GM23338 (cell line): Measurements from ENCODE around the gene CD74. TPM values are rescaled to one million over a fixed set of nuclear protein-coding genes. Genes with fewer than 3 reads are reported as not detected.

Experiments
- ATAC-seq: fragments of 200-7000 bp; cut with Tn5 transposase; 3 replicates; pipeline ENCODE4 v1.9.1; 2020
- DNase-seq: peaks from one replicate; pipeline ENCODE4 v3.0.0-alpha.2; 2015; ENCODE audit warnings: low spot score
- H2AFZ ChIP-seq: fragments of 200-600 bp; sonication (generic); 2 replicates; pipeline ENCODE4 v1.8.0; 2016; ENCODE audit warnings: antibody characterized with exemption, mild to moderate bottlenecking, moderate library complexity
- H3F3A ChIP-seq: fragments of 200-600 bp; sonication (generic); replicated peaks from 2 replicates; pipeline ENCODE4 v1.8.0; 2017; ENCODE audit warnings: antibody characterized with exemption, mixed run types, low read depth
- H3K27ac ChIP-seq: fragments of 200-600 bp; sonication (generic); 2 replicates; pipeline ENCODE4 v1.6.1; 2016; ENCODE audit warnings: low read depth
- H3K27me3 ChIP-seq: fragments of 200-600 bp; sonication (generic); 2 replicates; pipeline ENCODE4 v1.8.0; 2016; ENCODE audit warnings: mild to moderate bottlenecking, mixed run types, moderate library complexity; ENCODE audit not compliant: insufficient read depth
- H3K36me3 ChIP-seq: fragments of 200-600 bp; sonication (generic); 2 replicates; pipeline ENCODE4 v1.8.0; 2016; ENCODE audit warnings: mild to moderate bottlenecking; ENCODE audit not compliant: insufficient read depth
- H3K4me1 ChIP-seq: fragments of 200-600 bp; sonication (generic); 2 replicates; pipeline ENCODE4 v1.8.0; 2016; ENCODE audit warnings: mild to moderate bottlenecking, moderate library complexity; ENCODE audit not compliant: insufficient read depth
- H3K4me2 ChIP-seq: fragments of 200-600 bp; sonication (generic); 2 replicates; pipeline ENCODE4 v1.7.1; 2017; ENCODE audit warnings: mixed run types
- H3K4me3 ChIP-seq: fragments of 200-600 bp; sonication (generic); 2 replicates; pipeline ENCODE4 v1.6.1; 2016; ENCODE audit warnings: mixed run types
- H3K79me2 ChIP-seq: fragments of 200-600 bp; sonication (generic); replicated peaks from 2 replicates; pipeline ENCODE4 v1.8.0; 2017; ENCODE audit warnings: mild to moderate bottlenecking; ENCODE audit not compliant: insufficient read depth
- H3K9me2 ChIP-seq: fragments of 200-600 bp; sonication (generic); 2 replicates; pipeline ENCODE4 v1.8.0; 2017; ENCODE audit not compliant: insufficient read depth
- H4K20me1 ChIP-seq: fragments of 200-600 bp; sonication (generic); replicated peaks from 2 replicates; pipeline ENCODE4 v1.8.0; 2017; ENCODE audit warnings: mild to moderate bottlenecking; ENCODE audit not compliant: insufficient read depth
- H3K27ac Mint-ChIP-seq: 2 replicates; pipeline ENCODE4 v1.8.0; 2020; ENCODE audit warnings: inconsistent platforms, mild to moderate bottlenecking, moderate library complexity, mixed read lengths
- H3K27me3 Mint-ChIP-seq: 3 replicates; pipeline ENCODE4 v1.8.0; 2022; ENCODE audit warnings: low read depth, mild to moderate bottlenecking, moderate library complexity, mixed read lengths, inconsistent platforms; ENCODE audit not compliant: insufficient read depth, poor library complexity
- H3K36me3 Mint-ChIP-seq: 3 replicates; pipeline ENCODE4 v1.8.0; 2021; ENCODE audit warnings: low read depth, mild to moderate bottlenecking, inconsistent platforms, moderate library complexity, mixed read lengths
- H3K4me1 Mint-ChIP-seq: 3 replicates; pipeline ENCODE4 v1.8.0; 2020; ENCODE audit warnings: mild to moderate bottlenecking, inconsistent platforms, mixed read lengths
- H3K4me3 Mint-ChIP-seq: 3 replicates; pipeline ENCODE4 v1.8.0; 2021; ENCODE audit warnings: moderate library complexity, mild to moderate bottlenecking, inconsistent platforms, mixed read lengths
- H3K9me3 Mint-ChIP-seq: 3 replicates; pipeline ENCODE4 v1.8.0; 2020; ENCODE audit warnings: moderate library complexity, mild to moderate bottlenecking, inconsistent platforms, mixed read lengths
- EZH2 ChIP-seq: fragments of 200-600 bp; sonication (generic); IDR thresholded peaks from one replicate; pipeline ENCODE4 v1.8.0; 2017; ENCODE audit warnings: antibody characterized with exemption, mild to moderate bottlenecking, low read depth; ENCODE audit not compliant: unreplicated experiment
- NANOG ChIP-seq: IDR thresholded peaks from 2 replicates; pipeline ENCODE4 v1.6.1; 2016; ENCODE audit warnings: antibody characterized with exemption, borderline replicate concordance
- ZNF114 ChIP-seq: fragments of 250-450 bp; sonication (Bioruptor Pico); IDR thresholded peaks from 2 replicates; pipeline ENCODE4 v1.5.0; 2020; ENCODE audit warnings: mild to moderate bottlenecking, moderate library complexity
- ZNF462 ChIP-seq: fragments of 250-450 bp; sonication (Bioruptor Pico); IDR thresholded peaks from 2 replicates; pipeline ENCODE4 v1.5.0; 2020; ENCODE audit warnings: mild to moderate bottlenecking, moderate library complexity
- polyA plus RNA-seq: library from polyadenylated mRNA; unstranded; fragments of >200 nt; fragmentation: Nextera tagmentation; extraction: Ambion mirVana; gene quantifications from 2 replicates; pipeline ENCODE4 v1.2.1, GENCODE V29; 2016
- total RNA-seq: library from RNA; depleted of rRNA; stranded (reverse); fragments of >200 nt; shearing (Covaris generic); gene quantifications from 2 replicates; pipeline ENCODE4 v1.2.3, GENCODE V29; 2014

The CD74 gene
- total and polyA plus RNA-seq, 2 experiments from 2014 or later = 49.8 to 98.4 TPM

DNA sequence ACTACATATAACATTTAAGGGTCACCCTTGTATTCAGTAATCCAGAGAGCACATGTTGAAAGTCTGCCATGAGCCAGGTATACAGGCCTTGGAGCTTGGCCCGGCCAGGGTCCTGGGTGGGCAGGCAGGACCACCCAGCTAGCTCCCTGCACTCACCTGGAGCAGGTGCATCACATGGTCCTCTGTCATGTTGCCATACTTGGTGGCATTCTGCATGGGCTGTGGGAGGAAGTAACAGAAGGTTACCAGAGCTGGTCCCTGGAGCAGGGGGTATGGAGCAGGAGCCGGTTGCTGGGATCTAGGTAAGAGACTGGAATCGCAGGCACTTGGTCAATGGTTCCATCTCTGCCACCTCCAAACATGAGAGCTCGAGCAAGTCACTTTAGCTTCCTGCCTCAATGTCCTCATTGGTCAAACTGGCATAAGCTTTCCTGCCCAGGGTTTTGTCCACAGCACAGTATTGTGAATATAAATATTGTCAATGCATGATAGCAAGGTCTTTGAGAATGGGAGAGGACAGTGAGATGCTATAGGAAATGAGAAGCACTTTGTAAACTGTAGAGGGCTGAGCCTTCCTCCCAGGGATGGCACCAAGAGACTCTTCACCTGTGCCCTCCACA is 6.5 kb downstream of the CD74 start:
- TF ChIP-seq ZNF114 (CRISPR knock-in tag) (no peak), NANOG (no peak), EZH2 (no peak), ZNF462 (CRISPR knock-in tag) (no peak)
- Histone ChIP-seq H3K36me3 (no peaks in the 10 kb centered on the region; the same call in 1 of the 2 replicates), H3K4me2 (no peak overlapping the region), H3F3A (peaks cover 3% of the 10 kb centered on the region; the same call in 1 of the 2 replicates), H3K4me1 (peaks cover 16% of the 10 kb centered on the region; the same call in 1 of the 2 replicates), H3K27me3 (no peaks in the 10 kb centered on the region), H3K79me2 (no peaks in the 10 kb centered on the region), H4K20me1 (no peaks in the 10 kb centered on the region; the same call in 1 of the 2 replicates), H3K4me3 (no peak overlapping the region), H2AFZ (no peak overlapping the region), H3K27ac (no peak overlapping the region), H3K9me2 (no peaks in the 10 kb centered on the region)
- DNase-seq (no peak), ATAC-seq (no peak)
- Mint-ChIP-seq H3K36me3 (peaks cover 9% of the 10 kb centered on the region), H3K27me3 (peaks cover 13% of the 10 kb centered on the region), H3K4me1 (peaks cover 22% of the 10 kb centered on the region), H3K4me3 (no peak overlapping the region), H3K27ac (no peak overlapping the region), H3K9me3 (no peaks in the 10 kb centered on the region; the same call in 2 of the 3 replicates)
